Pons (tissue), 1 donor: ENCODE results near the gene EVX1.
A peak's percentile ranks its signal among the peaks of the same experiment; 100 is the strongest.

Experiments
- DNase-seq: peaks from one replicate; pipeline ENCODE4 v3.0.0-alpha.2; 2016; ENCODE audit warnings: low spot score

Gene EVX1

GRCh38 chr7:27242555-27243339, at the start of gene EVX1:
TSS of gene EVX1 (plus strand) at chr7:27242802. CDS start at chr7:27243031, 229 bp downstream.
- DNase-seq = no peak

GRCh38 chr7:27193335-27194001, 49.1 kb upstream of the EVX1 start:
- DNase-seq = no peak

- no peak for DNase-seq
These were observed 48.6 kb upstream of the EVX1 start for GRCh38 chr7:27194002-27194352.

DNA sequence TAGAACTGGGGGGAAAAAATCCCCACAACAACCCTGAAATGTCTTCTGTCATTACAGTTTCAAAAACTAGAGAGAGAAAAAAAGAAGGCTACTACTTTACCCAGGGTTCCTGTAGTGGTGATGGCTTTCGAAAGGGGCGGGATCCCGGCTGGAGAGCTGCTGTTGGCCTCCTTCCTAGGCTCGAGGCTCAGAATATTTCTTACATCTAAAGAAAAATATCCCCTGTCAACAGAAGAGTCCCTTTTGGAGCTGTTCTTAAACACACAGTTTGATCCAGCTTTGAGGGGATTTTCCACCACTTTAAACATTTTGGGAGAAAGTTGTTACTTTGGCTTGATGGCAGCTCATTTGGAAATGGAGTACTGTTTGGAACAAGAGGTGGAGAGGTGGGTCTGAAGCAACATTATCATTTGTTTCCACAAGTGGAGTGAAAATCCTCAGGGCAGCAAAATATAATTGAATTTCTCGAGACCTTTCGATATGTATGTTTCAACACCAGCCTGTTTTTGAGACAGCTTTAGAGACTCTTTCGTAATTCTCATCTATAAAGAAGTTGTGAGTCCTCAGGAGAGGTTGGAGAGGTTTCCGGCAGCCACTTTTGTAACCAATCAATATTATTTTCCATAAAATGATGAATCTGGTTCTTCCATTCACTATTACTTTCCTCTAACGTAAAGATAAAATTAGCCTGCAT, 47.8 kb upstream of the EVX1 start:
- no peak for DNase-seq

DNA sequence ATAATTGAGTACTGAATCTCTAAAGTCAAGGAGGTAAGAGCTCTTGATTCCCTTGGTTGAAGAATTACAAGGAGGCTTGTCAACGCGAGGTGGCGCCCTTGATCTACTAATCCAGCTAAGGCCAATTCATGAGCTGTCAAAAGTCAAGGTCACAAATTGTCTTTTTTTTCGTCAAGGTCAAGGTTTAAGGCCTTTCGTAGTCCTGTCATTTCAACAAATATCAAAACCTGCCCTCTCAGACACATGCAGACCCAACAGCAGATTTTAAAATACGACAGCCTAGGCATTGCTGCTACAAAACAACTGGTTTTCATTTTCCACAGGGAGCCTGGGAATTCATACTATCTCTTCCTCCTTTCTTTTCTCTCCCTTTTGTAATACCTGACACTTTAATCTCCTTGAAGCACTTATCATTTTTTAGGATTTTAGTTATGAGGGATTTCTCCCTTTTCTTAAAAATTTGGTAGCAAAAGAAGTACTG, 46.3 kb upstream of the EVX1 start:
- peak; percentile 86 for DNase-seq

- DNase-seq = no peak
These were observed 45.2 kb upstream of the EVX1 start for GRCh38 chr7:27197137-27198042.

DNA sequence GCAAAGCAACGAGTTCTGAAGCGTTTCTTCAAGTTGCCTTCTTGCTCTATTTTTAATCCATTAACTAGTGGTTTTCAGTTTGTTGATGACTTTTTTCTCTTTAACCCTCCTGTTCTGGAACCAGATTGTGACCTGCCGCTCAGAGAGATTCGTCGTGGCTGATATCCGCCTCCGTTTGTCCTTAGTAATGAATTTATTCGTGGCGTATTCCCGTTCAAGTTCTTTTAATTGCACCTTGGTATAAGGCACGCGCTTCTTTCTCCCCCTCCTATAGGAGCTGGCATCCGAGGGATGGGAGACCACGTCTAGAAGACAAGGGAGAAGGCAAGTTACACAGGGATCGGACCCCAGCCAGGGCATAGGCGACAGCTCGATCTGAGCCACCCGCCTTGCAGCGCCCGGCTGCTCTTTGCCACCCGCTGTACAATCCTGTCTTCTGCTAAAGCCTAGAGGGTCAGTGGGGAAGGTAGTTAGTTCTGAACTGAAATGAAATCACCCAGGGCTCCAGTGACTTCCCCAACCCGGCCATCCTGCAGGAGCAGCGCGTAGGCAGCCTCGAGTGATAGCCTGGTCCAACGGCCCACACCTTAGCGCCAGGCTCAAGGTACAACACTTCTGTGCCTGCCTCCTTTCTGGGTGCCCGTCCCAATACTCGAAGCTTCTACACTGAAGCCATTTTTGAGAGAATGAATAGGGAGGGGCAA, 44.3 kb upstream of the EVX1 start:
- no peak for DNase-seq

GRCh38 chr7:27198871-27199801, 43.5 kb upstream of the EVX1 start:
- DNase-seq = no peak

- DNase-seq = no peak
These were observed 42.5 kb upstream of the EVX1 start, which contains the start of gene HOXA13 for GRCh38 chr7:27199849-27200760. TSS of gene HOXA13 (minus strand) at chr7:27200091. CDS start at chr7:27200077, 14 bp downstream.

DNA sequence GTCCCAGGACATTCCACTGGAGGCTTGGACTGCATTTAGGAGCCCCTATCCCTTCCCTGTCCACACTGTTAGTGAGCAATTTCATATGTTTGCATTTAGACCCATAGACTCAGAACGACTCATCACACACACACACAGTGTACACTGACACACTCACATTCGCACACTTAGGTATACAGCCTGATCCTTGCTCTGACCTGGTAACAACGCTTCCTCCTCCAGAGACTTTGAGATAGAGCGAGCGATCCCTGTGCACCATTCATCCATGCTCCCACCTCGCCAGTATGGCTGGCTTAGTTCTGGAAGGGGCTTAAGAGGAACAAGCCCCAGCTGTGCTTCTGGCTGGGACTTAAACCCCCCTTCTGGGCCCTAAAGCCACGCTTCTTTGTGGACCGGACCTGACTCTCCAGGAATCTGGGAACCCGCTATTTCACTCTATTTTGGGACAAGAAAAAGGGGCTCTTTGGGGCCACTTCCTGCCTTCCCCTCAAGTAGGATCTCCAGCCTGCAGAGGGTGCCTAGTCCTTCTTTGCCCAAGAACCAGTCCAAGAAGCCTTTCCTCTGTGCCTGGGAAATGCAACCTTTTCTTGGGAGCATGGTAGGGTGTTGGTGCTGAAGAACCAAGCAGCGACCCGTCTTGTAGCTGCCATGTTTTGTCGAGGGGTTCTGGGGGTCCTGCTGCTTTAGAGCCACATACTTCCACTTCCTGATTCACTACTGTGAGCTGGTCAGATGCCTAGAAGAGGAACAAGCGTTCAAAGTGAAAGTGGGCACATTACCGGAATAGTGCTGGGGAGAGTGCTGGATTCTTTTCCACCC, 41.6 kb upstream of the EVX1 start:
- peak; percentile 63 for DNase-seq

DNA sequence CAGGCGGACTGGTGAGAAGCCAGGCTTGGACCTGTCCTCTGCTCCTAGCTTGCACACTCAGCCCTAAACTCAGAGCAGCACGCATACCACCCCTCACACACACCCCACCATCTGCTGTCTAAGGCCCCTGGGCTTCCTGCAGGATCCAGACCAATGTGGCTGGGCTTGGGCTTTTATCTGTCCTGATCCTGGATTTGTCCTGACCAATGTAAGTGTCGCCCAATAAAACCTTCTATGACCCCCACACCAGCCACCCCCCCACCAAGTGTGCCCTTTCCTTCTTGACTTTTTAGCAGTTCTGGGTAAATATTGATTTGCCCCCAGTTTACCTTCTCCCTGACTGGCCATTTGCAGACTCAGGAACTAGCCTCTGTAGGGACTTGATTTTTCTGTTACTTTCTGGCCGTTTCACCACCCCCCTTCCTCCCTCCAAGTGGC, 41.0 kb upstream of the EVX1 start:
- no peak for DNase-seq

GRCh38 chr7:27202018-27202861, 40.4 kb upstream of the EVX1 start:
- DNase-seq = no peak

- no peak for DNase-seq
These were observed 39.8 kb upstream of the EVX1 start for GRCh38 chr7:27202862-27203134.

DNA sequence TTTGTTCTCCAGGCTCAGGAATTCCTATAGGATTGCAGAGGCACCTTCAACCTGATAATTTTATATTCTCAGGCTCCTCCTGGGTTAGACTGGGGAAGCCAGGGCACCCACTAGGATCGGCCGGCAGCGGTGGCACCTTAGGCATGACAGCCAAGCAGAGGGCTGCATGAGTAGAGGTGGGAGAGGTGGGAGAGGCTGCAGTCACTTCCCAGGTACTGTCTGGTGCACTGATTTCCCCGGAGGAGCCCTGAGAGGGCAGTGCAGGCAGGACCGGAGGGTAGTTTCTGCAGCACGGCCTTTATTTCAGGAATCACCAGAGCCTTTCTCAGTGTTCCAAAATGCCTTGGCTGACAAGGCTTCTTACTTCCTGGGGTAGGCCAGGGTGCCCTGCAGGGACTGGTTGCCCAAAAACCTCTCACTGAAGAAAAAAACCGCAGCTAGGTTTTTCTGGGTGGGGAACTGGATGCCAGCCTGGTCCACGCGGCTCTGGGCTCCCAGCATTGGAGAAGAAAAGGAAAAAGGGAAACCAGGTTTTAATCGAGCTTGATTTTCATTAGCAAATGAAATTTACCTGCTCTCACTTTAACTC, 39.1 kb upstream of the EVX1 start:
- DNase-seq = no peak

DNA sequence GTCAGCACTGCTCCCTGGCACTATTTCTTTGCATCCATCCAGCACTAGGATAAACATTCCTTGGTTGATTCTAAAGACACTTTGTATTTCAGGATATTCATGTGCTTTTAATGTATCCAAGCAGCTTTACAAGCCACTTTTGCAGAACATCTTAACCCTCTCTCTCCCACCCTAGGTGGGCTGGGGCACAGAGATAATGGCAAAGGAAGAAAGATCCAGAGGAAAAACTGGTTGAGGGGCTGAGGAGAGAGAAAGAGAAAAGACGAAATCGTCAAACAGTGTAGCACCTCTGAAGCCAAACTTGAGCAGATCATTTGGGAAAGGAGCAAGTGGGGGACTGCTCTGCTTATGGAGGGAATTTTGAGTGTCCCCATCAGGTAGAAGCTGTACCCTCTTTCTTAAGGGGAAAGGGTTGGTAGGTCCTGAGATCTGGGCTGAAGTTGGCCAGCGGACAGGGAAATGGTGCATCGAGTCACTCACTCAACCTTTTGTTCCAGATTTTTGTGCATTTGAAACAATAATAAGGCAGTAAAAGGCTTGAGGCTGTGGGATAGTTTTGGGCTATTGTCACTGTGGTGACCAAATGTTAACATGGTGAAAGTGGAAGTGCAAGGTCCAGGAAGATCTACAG, 38.5 kb upstream of the EVX1 start:
- DNase-seq = no peak

DNA sequence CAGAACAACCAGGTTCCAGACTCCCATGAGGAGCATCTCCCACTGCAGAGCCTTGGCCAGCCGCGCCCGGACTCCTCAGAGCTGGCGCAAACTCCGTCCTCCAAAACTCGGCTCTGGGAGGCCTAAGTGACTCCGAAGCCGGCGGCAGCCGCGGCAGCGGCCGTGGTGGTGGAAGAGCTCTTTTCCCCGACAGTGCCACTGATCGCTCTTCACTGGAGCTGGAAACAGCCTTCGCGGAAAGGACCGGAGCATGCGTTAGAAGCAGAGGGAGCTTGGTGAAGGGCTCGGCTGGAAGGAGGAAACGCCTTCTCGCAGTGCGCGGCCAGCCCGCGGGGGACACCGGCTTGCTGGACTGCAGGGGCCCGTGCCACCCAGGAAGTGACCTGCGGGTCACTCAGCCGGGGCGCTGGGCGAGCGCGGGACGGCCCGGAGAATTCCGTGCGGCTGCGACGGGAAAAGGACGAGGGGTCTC, 37.7 kb upstream of the EVX1 start:
- no peak for DNase-seq
